ENCODE data around the gene FAM186B.
"Not testable (repeated sequence)": the region's sequence is repeated elsewhere in the genome, so short reads cannot be mapped to it uniquely, and the experiment has no call there.

Gene FAM186B

GRCh38 chr12:49610785-49611184 is 5.3 kb upstream of the FAM186B start:
- not testable (repeated sequence) for H3K36me3 ChIP-seq (ENCODE audit: control insufficient read depth in 1 of 2, insufficient read depth in 2 of 2, low read length in 2 of 2); H3K27ac ChIP-seq (ENCODE audit: low read depth, low read length); H3K4me1 ChIP-seq (ENCODE audit: control insufficient read depth in 1 of 2, insufficient read depth in 2 of 2, low read length in 2 of 2); H3K4me3 ChIP-seq (ENCODE audit: low read depth in 1 of 2, low read length in 2 of 2); H3K9ac ChIP-seq (ENCODE audit: low read depth in 1 of 2, low read length in 2 of 2); H3K9me3 ChIP-seq (ENCODE audit: control insufficient read depth in 1 of 2, low read length in 2 of 2); H3K27me3 ChIP-seq (ENCODE audit: control insufficient read depth in 1 of 2, insufficient read depth in 2 of 2, low read length in 2 of 2)

GRCh38 chr12:49609875-49610154 is 4.4 kb upstream of the FAM186B start:
- H3K9ac ChIP-seq (ENCODE audit: low read depth in 1 of 2, low read length in 2 of 2): no peak overlapping the region
- H3K4me3 ChIP-seq (ENCODE audit: low read depth in 1 of 2, low read length in 2 of 2): no peak overlapping the region
- no peak overlapping the region for H3K27ac ChIP-seq (ENCODE audit: low read depth, low read length)
- H3K36me3 ChIP-seq (ENCODE audit: control insufficient read depth in 1 of 2, insufficient read depth in 2 of 2, low read length in 2 of 2): no peaks in the 10 kb centered on the region
- no peaks in the 10 kb centered on the region for H3K4me1 ChIP-seq (ENCODE audit: control insufficient read depth in 1 of 2, insufficient read depth in 2 of 2, low read length in 2 of 2)
- H3K27me3 ChIP-seq (ENCODE audit: control insufficient read depth in 1 of 2, insufficient read depth in 2 of 2, low read length in 2 of 2): no peaks in the 10 kb centered on the region
- no peaks in the 10 kb centered on the region for H3K9me3 ChIP-seq (ENCODE audit: control insufficient read depth in 1 of 2, low read length in 2 of 2)

- H3K4me1 ChIP-seq (ENCODE audit: control insufficient read depth in 1 of 2, insufficient read depth in 2 of 2, low read length in 2 of 2): no peaks in the 10 kb centered on the region
- no peak overlapping the region for H3K4me3 ChIP-seq (ENCODE audit: low read depth in 1 of 2, low read length in 2 of 2)
- H3K27ac ChIP-seq (ENCODE audit: low read depth, low read length): no peak overlapping the region
- no peaks in the 10 kb centered on the region for H3K27me3 ChIP-seq (ENCODE audit: control insufficient read depth in 1 of 2, insufficient read depth in 2 of 2, low read length in 2 of 2)
- no peak overlapping the region for H3K9ac ChIP-seq (ENCODE audit: low read depth in 1 of 2, low read length in 2 of 2)
- no peaks in the 10 kb centered on the region for H3K9me3 ChIP-seq (ENCODE audit: control insufficient read depth in 1 of 2, low read length in 2 of 2)
- no peaks in the 10 kb centered on the region for H3K36me3 ChIP-seq (ENCODE audit: control insufficient read depth in 1 of 2, insufficient read depth in 2 of 2, low read length in 2 of 2)
These were observed 3.8 kb upstream of the FAM186B start for GRCh38 chr12:49609059-49609874.

GRCh38 chr12:49604856-49605255 is 583 bp downstream of the FAM186B start:
- no peaks in the 10 kb centered on the region for H3K27me3 ChIP-seq (ENCODE audit: control insufficient read depth in 1 of 2, insufficient read depth in 2 of 2, low read length in 2 of 2)
- H3K27ac ChIP-seq (ENCODE audit: low read depth, low read length): no peak overlapping the region

GRCh38 chr12:49603721-49604120 is 1.7 kb downstream of the FAM186B start:
- Histone ChIP-seq H3K36me3 (ENCODE audit: control insufficient read depth in 1 of 2, insufficient read depth in 2 of 2, low read length in 2 of 2) (no peaks in the 10 kb centered on the region), H3K27me3 (ENCODE audit: control insufficient read depth in 1 of 2, insufficient read depth in 2 of 2, low read length in 2 of 2) (no peaks in the 10 kb centered on the region), H3K9ac (ENCODE audit: low read depth in 1 of 2, low read length in 2 of 2) (no peak overlapping the region), H3K27ac (ENCODE audit: low read depth, low read length) (no peak overlapping the region), H3K4me3 (ENCODE audit: low read depth in 1 of 2, low read length in 2 of 2) (no peak overlapping the region), H3K4me1 (ENCODE audit: control insufficient read depth in 1 of 2, insufficient read depth in 2 of 2, low read length in 2 of 2) (no peaks in the 10 kb centered on the region), H3K9me3 (ENCODE audit: control insufficient read depth in 1 of 2, low read length in 2 of 2) (no peaks in the 10 kb centered on the region)

More at GRCh38 chr12:49604856-49605255, 583 bp downstream of the FAM186B start:
- no peaks in the 10 kb centered on the region for H3K9me3 ChIP-seq (ENCODE audit: control insufficient read depth in 1 of 2, low read length in 2 of 2)
- no peaks in the 10 kb centered on the region for H3K4me1 ChIP-seq (ENCODE audit: control insufficient read depth in 1 of 2, insufficient read depth in 2 of 2, low read length in 2 of 2)
- no peak overlapping the region for H3K4me3 ChIP-seq (ENCODE audit: low read depth in 1 of 2, low read length in 2 of 2)
- no peaks in the 10 kb centered on the region for H3K36me3 ChIP-seq (ENCODE audit: control insufficient read depth in 1 of 2, insufficient read depth in 2 of 2, low read length in 2 of 2)
- H3K9ac ChIP-seq (ENCODE audit: low read depth in 1 of 2, low read length in 2 of 2): no peak overlapping the region

- Histone ChIP-seq H3K9ac (ENCODE audit: low read depth in 1 of 2, low read length in 2 of 2) (no peak overlapping the region), H3K9me3 (ENCODE audit: control insufficient read depth in 1 of 2, low read length in 2 of 2) (no peaks in the 10 kb centered on the region), H3K27ac (ENCODE audit: low read depth, low read length) (no peak overlapping the region), H3K27me3 (ENCODE audit: control insufficient read depth in 1 of 2, insufficient read depth in 2 of 2, low read length in 2 of 2) (no peaks in the 10 kb centered on the region), H3K36me3 (ENCODE audit: control insufficient read depth in 1 of 2, insufficient read depth in 2 of 2, low read length in 2 of 2) (no peaks in the 10 kb centered on the region), H3K4me3 (ENCODE audit: low read depth in 1 of 2, low read length in 2 of 2) (no peak overlapping the region), H3K4me1 (ENCODE audit: control insufficient read depth in 1 of 2, insufficient read depth in 2 of 2, low read length in 2 of 2) (no peaks in the 10 kb centered on the region)
These were observed 5.5 kb downstream of the FAM186B start for GRCh38 chr12:49599961-49600360.

GRCh38 chr12:49598527-49598926 is 6.9 kb downstream of the FAM186B start:
- no peak overlapping the region for H3K27ac ChIP-seq (ENCODE audit: low read depth, low read length)
- H3K9me3 ChIP-seq (ENCODE audit: control insufficient read depth in 1 of 2, low read length in 2 of 2): no peaks in the 10 kb centered on the region
- H3K36me3 ChIP-seq (ENCODE audit: control insufficient read depth in 1 of 2, insufficient read depth in 2 of 2, low read length in 2 of 2): no peaks in the 10 kb centered on the region
- H3K4me3 ChIP-seq (ENCODE audit: low read depth in 1 of 2, low read length in 2 of 2): no peak overlapping the region
- no peaks in the 10 kb centered on the region for H3K4me1 ChIP-seq (ENCODE audit: control insufficient read depth in 1 of 2, insufficient read depth in 2 of 2, low read length in 2 of 2)
- no peak overlapping the region for H3K9ac ChIP-seq (ENCODE audit: low read depth in 1 of 2, low read length in 2 of 2)
- H3K27me3 ChIP-seq (ENCODE audit: control insufficient read depth in 1 of 2, insufficient read depth in 2 of 2, low read length in 2 of 2): no peaks in the 10 kb centered on the region

- H3K27ac ChIP-seq (ENCODE audit: low read depth, low read length): no peak overlapping the region
- no peaks in the 10 kb centered on the region for H3K36me3 ChIP-seq (ENCODE audit: control insufficient read depth in 1 of 2, insufficient read depth in 2 of 2, low read length in 2 of 2)
- H3K9me3 ChIP-seq (ENCODE audit: control insufficient read depth in 1 of 2, low read length in 2 of 2): no peaks in the 10 kb centered on the region
- H3K27me3 ChIP-seq (ENCODE audit: control insufficient read depth in 1 of 2, insufficient read depth in 2 of 2, low read length in 2 of 2): no peaks in the 10 kb centered on the region
- no peak overlapping the region for H3K4me3 ChIP-seq (ENCODE audit: low read depth in 1 of 2, low read length in 2 of 2)
- H3K4me1 ChIP-seq (ENCODE audit: control insufficient read depth in 1 of 2, insufficient read depth in 2 of 2, low read length in 2 of 2): peaks cover 0 to 3% of the 10 kb centered on the region in 2 donors
- H3K9ac ChIP-seq (ENCODE audit: low read depth in 1 of 2, low read length in 2 of 2): no peak overlapping the region
These were observed 16.5 kb downstream of the FAM186B start for GRCh38 chr12:49588721-49589516.

- Histone ChIP-seq H3K27me3 (ENCODE audit: control insufficient read depth in 1 of 2, insufficient read depth in 2 of 2, low read length in 2 of 2) (no peaks in the 10 kb centered on the region), H3K9me3 (ENCODE audit: control insufficient read depth in 1 of 2, low read length in 2 of 2) (no peaks in the 10 kb centered on the region), H3K27ac (ENCODE audit: low read depth, low read length) (no peak overlapping the region), H3K4me3 (ENCODE audit: low read depth in 1 of 2, low read length in 2 of 2) (no peak overlapping the region), H3K4me1 (ENCODE audit: control insufficient read depth in 1 of 2, insufficient read depth in 2 of 2, low read length in 2 of 2) (peaks cover 0 to 3% of the 10 kb centered on the region in 2 donors), H3K9ac (ENCODE audit: low read depth in 1 of 2, low read length in 2 of 2) (no peak overlapping the region), H3K36me3 (ENCODE audit: control insufficient read depth in 1 of 2, insufficient read depth in 2 of 2, low read length in 2 of 2) (peaks cover 0 to 4% of the 10 kb centered on the region in 2 donors)
These were observed 17.2 kb downstream of the FAM186B start for GRCh38 chr12:49588281-49588680.

- H3K9ac ChIP-seq (ENCODE audit: low read depth in 1 of 2, low read length in 2 of 2): no peak overlapping the region
These were observed 18.1 kb downstream of the FAM186B start for GRCh38 chr12:49587174-49587908.

More at GRCh38 chr12:49587174-49587908, 18.1 kb downstream of the FAM186B start:
- Histone ChIP-seq H3K27me3 (ENCODE audit: control insufficient read depth in 1 of 2, insufficient read depth in 2 of 2, low read length in 2 of 2) (no peaks in the 10 kb centered on the region), H3K4me3 (ENCODE audit: low read depth in 1 of 2, low read length in 2 of 2) (no peak overlapping the region), H3K4me1 (ENCODE audit: control insufficient read depth in 1 of 2, insufficient read depth in 2 of 2, low read length in 2 of 2) (peaks cover 0 to 3% of the 10 kb centered on the region in 2 donors), H3K27ac (ENCODE audit: low read depth, low read length) (no peak overlapping the region), H3K9me3 (ENCODE audit: control insufficient read depth in 1 of 2, low read length in 2 of 2) (no peaks in the 10 kb centered on the region), H3K36me3 (ENCODE audit: control insufficient read depth in 1 of 2, insufficient read depth in 2 of 2, low read length in 2 of 2) (peaks cover 0 to 8% of the 10 kb centered on the region in 2 donors)
